GM18520 (cell line): ENCODE data around the gene FEZF1.
"Not testable (repeated sequence)": the region's sequence is repeated elsewhere in the genome, so short reads cannot be mapped to it uniquely, and the experiment has no call there.

ENCODE experiments used
- ATAC-seq: cut with Tn5 transposase; IDR thresholded peaks from one replicate; pipeline ENCODE4 v1.9.1; 2021; ENCODE audit not compliant: unreplicated experiment

Gene FEZF1

GRCh38 chr7:122309421-122309820 is 4.9 kb upstream of the FEZF1 start:
- ATAC-seq = no peak

DNA sequence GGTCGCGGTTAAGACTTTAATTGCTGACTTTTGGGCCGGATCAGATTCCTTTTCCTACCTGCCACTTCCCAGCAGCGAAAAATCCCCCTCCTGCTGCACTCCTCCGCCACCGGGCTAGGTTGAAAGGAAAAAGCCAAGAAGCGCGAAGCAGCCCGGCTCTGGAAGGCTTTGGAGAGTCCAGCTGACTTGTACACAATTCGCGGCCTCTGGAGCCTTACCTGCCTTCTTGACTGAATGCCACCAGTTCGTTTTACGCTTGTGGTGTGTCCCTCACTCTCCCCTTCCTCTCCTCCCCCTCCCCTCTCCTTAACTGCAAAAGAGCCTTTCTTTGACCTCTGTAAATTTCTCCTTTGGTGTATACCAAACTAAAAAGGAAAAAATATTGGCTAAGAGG is 2.7 kb upstream of the FEZF1 start:
- no peak for ATAC-seq

GRCh38 chr7:122306320-122307227 is 2.0 kb upstream of the FEZF1 start:
- ATAC-seq = no peak

- no peak for ATAC-seq
These were observed 1.1 kb upstream of the FEZF1 start for GRCh38 chr7:122305475-122306319.

GRCh38 chr7:122304996-122305421 is 459 bp upstream of the FEZF1 start:
- ATAC-seq = no peak

- ATAC-seq = no peak
These were observed 825 bp downstream of the FEZF1 start for GRCh38 chr7:122303531-122304318.

GRCh38 chr7:122302761-122303530 is 1.6 kb downstream of the FEZF1 start:
- ATAC-seq = no peak

DNA sequence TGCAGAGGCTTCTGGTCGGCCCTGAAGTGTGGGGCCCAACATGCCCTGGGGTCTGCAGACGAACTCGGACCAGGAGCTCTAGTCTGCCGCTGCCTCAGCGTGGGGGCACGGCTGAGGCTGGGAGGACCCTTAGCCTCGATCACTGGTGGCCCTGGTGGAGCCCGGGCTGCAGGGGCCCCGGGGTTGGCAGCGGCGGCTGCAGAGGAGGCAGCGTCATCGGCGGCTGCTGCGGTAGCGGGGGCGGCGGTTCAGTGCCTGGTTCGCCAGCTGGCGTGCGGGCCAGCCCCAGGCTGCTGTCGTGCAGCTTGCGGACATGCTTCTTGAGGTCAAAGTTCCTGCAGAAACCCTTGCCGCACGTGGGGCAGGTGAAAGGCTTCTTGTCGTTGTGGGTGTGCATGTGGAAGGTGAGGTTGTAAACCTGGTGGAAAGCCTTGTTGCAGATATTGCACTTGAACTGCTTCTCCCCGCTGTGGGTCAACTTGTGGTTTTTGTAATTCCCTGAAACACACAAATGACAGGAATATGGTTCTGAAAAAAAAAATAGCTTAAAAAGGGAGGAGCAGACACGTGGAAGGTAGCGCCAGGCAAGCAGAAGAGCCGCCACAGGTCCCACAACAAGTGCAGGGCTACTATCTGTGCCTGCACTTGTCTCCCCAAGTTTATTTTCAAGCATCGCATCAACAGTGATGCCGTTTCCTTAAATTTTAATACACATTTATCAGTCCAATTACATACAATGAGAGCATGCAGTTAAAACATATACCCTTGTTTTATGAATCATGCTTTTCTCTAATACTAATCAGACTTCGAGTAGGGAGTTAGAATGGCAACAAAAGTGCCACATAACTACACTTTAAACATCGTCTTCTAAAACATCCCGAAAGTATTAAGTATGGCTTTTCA is 2.4 kb downstream of the FEZF1 start:
- no peak for ATAC-seq

DNA sequence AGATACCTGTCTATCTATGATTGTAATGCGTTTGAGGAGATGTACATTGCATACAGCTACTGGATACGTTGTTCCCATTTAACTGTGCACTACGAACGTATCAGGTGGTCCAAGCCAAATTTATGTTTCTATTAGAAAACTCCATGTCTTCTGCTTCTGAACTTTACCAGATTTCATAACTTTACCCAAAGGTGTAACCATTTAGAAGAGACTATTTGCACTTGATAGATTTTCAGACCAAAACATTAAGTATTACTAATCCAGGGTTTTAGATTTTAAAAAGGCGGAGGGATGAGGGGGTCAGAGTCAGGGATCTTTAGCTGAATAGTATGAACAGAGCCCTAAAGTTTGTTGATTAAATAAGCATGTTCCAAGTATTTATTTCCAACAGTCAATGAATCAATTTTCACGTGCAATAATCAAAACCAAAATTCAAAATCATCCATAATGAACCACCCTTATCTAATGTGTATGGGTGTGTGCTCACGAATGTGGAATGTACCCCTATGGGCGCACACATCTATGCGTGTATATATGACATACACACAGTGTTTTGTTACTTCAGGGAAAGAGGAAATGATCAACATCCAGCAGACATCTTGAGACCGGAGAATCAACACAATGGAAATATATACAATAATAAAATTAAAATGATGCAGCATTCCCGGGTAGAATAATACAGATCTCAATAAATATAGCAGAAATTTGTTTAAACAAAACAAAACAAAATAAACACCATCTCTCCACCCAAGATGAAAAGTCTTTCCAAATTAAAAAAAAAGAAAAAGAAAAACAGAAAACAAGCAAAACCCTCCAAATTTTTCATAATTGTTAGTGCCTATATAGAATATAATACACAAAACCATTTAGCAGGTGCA is 3.4 kb downstream of the FEZF1 start:
- ATAC-seq = no peak

DNA sequence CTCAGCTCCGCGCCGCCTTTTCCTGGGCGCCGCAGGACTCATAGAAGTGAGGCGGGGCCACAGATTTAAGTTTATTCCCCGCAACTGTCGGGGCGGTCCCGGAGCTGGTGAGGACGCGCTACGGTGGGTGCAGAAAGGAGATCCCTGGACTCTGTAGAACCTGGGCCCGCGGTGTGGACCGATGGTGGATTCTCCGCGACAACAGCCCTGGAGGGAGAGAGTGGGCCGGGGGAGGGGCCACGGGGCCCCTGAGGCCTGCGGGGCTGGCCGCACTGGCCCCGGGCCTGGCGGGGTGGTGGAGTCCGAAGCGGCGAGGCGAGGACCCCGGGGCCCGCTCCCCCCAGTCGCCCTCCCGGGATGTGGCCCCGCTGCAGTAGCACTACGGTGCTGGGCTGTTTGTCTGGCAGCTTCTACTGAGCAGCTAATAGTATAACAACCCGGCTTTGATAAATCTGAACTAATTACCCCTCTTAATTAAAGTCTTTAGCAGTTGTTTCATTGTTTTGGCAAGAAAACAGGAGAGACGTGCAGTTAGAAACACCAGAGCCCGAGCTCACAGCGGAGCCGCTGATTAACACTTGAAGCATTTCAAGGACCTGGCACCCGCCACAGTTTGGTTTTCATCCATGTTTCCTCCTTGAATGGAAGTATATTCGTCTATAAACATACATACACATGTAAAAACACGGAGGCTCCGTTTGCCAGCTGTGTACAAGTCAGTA is 4.2 kb downstream of the FEZF1 start:
- no peak for ATAC-seq

GRCh38 chr7:122299624-122300210 is 4.8 kb downstream of the FEZF1 start:
- no peak for ATAC-seq

DNA sequence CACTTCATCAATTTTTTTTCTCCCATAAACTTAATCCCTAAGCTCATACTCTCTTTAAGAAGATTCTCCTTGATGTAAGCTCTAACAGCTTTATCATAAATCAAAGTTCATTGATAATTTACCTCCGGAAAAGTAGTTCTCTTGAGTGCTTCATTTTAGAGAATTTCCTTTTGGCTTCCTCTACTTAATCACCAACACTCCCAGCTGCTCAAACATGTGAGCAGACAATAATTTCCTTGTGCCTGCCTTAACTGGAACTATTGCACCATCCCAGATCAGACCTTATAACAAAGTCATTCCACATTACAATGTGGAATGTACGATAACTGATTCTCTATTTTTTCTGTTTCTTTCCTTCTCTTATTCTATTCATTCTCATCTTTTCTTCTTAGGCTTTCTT is 5.9 kb downstream of the FEZF1 start:
- ATAC-seq = no peak

DNA sequence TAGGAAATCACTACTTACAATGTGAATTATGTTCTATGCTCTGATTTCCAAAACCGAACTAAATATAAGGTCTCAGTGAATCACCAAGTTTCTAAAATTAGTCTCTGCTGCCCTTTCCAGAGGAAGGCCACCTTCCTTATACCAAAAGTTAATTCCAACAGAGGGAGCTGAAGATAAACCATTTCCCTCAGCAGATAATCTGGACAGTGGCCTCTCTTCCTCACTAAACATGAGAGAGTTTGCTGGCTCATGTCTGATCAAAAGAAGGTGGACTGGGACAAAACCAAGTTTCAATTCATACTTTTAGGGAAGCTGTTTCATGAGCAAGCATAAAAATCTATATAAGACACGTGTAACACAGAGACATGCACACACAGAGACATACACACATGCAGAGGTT is 6.4 kb downstream of the FEZF1 start:
- no peak for ATAC-seq

GRCh38 chr7:122291189-122291588 is 13.4 kb downstream of the FEZF1 start:
- ATAC-seq = no peak

GRCh38 chr7:122290476-122290875 is 14.1 kb downstream of the FEZF1 start:
- ATAC-seq = no peak

DNA sequence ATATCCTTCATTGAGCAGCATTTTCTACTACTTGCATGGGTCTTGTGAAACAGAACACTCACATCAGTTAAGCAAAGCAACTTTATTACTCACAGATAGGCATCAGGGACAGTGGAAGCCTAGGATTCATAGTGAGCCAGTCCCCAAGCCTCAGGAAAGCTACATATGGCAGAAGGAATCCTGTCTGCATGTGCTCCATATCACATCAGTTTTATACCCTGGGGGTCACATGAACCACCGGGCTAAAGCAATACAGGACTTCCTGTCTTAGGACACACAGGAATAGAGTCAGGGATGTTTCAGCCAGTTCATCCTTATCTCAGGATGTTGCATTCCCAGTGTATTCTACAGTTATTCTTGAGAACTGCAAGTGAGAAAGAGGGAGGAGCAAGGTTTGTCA is 15.1 kb downstream of the FEZF1 start:
- ATAC-seq = no peak

GRCh38 chr7:122284608-122285007 is 19.9 kb downstream of the FEZF1 start:
- not testable (repeated sequence) for ATAC-seq
